Measurements from ENCODE around the gene LRRC8A. TPM values are rescaled to one million over a fixed set of nuclear protein-coding genes. Genes with fewer than 3 reads are reported as not detected.

LRRC8A gene
- total RNA-seq: 29.1 and 44.0 TPM in 2 replicates

DNA sequence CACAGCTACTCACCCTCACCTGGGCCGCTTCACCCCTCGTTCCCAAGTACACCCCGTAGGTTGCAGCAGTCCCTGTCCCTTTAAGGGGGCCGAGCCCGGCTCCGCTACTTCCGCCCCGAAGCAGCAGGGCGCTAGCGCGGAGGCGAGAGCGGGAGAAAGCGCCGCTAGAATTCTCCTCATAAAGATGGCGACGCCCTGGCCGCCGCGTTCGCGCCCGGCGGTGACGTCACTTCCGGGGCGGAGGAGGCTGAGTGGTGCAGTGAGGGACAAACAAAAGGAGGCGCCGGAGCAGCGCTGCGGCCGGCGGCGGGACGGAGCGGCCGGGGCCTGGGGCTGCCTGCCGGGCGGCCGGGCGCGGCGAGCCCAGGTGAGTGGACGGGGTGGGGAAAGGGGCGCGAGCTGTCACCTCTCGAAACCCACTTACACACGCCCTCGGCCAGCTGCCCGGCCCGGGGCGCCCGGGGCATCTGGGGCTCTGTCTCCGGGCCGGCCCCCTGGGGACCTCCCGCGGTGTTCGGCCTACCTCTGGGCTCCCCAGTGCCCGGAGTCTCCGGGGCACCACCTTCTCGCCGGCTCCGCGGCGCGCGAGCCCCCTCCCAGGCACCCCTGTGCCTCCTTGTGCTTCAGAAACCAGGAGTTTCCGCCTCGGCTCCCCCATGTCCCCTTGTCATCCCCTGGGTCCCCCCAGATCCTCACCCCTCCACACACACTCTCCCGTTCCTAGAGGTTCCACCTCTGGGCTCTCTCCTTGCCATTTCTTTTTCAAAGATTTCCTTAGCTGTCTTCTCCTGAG, at the start of gene LRRC8A, which contains the start of gene KYAT1:
Gene LRRC8A (plus strand): TSS at position 250 of the 793 bp plus-strand sequence. CDS start 25,032 bp downstream, outside the sequence.
Gene KYAT1 (minus strand): TSS at position 67 of the 793 bp plus-strand sequence. CDS start 36,545 bp downstream, outside the sequence.

DNA sequence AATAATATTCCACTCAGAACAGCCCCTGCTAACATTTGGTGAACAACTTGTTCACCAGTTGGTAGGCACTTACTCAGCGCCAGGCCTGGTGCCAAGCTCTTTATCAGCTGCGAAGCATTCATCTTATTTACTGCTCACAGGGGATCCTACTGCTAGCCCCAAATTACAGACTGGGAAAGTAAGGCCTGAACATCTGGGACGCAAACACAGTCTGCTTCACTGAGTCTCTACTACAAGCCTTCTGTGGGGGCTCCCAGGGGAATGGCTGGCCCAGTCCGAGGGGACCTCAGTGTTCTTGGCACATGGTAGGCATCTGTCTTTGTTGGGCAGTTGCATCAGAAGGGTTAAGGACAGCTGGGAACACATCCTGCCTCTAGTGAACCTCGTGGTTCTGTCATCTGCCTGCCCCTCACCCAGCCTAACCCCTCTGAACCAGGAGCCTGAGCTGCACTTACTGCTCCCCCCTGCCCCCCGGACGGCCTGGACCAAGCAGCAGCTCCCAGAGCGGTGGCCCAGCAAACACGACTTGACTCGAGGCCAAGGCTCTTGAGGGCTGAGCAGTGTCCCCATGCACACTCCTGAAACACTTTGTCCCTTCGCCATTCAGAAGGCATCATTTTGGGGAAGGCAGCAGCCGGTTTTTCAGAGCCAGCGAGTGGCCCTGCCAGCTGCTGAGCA, 38.6 kb downstream of the LRRC8A start, which contains the start of gene PHYHD1:
Gene PHYHD1 (plus strand): TSS at position 602 of the 678 bp plus-strand sequence. CDS start 1,342 bp downstream, outside the sequence.

DNA sequence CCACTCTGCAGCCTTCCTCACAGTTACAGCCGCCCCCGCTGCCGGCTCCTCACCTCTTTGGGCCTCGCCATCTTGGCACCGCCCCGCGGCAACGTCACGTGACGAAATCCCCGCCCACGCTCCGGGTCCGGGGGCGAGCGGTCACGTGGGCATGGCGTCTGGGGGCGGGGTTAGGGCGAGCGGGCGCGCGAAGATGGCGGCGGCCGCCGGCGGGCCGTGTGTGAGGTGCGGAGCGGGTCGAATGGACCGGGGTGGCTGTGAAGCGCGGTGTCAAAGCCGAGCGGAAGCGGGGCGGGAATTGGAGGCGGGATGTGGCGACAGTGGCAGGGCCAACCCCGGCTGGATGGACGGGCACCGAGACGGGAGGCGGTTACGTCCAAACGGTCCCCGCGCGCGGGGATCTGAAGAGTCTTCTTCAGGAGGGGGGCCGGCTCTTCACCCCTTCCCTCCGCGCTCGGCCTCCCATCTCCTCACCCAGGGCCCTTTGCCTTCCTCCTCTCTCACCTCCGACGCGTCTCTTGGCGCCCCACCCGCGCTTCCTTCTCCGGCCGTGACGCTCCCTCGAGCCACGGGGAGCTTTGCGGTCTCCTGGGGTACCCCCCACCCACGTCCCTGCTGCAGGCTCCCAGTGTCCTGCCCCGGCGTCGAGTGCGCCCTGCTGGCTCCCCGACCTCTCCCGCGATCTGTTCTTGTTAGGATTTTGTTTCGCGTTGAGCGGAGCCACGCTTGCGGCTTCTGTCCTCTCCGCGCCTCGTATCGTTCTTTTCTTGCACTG, 65.8 kb downstream of the LRRC8A start, which contains the start of the genes DOLK and NUP188:
Gene DOLK (minus strand): TSS at position 77 of the 775 bp plus-strand sequence. CDS start 300 bp downstream, outside the sequence.
Gene NUP188 (plus strand): TSS at position 173 of the 775 bp plus-strand sequence. CDS start 21 bp downstream, at position 194.

Other genes with a start within 250 kb of the LRRC8A start
- 52.9 and 79.4 TPM in 2 replicates for gene DYNC2I2, start 225.3 kb upstream of the LRRC8A start, total RNA-seq
- 305 and 552 TPM in 2 replicates for gene SET, start 192.9 kb upstream of the LRRC8A start, total RNA-seq
- gene PKN3, start 179.6 kb upstream of the LRRC8A start, total RNA-seq: 1.9 and 2.3 TPM in 2 replicates
- 44.8 and 51.5 TPM in 2 replicates for gene ZDHHC12, start 158.0 kb upstream of the LRRC8A start, total RNA-seq
- gene ZER1, start 110.2 kb upstream of the LRRC8A start, total RNA-seq: 29.5 and 52.4 TPM in 2 replicates
- 12.7 and 21.8 TPM in 2 replicates for gene TBC1D13, start 94.9 kb upstream of the LRRC8A start, total RNA-seq
- gene ENDOG, start 63.6 kb upstream of the LRRC8A start, total RNA-seq: 20.4 and 22.0 TPM in 2 replicates
- gene SPOUT1, start 52.3 kb upstream of the LRRC8A start, total RNA-seq: 17.9 and 22.0 TPM in 2 replicates
- gene KYAT1, start 183 bp upstream of the LRRC8A start, total RNA-seq: 9.1 and 13.7 TPM in 2 replicates
- 16.1 and 18.7 TPM in 2 replicates for gene PHYHD1, start 38.8 kb downstream of the LRRC8A start, total RNA-seq
- 28.2 and 40.9 TPM in 2 replicates for gene DOLK, start 65.5 kb downstream of the LRRC8A start, total RNA-seq
- gene NUP188, start 65.6 kb downstream of the LRRC8A start, total RNA-seq: 38.5 and 43.5 TPM in 2 replicates
- gene SH3GLB2, start 146.2 kb downstream of the LRRC8A start, total RNA-seq: 63.9 and 83.7 TPM in 2 replicates
- 30.7 and 42.8 TPM in 2 replicates for gene MIGA2, start 154.5 kb downstream of the LRRC8A start, total RNA-seq
- gene DOLPP1, start 199.0 kb downstream of the LRRC8A start, total RNA-seq: 8.7 and 10.3 TPM in 2 replicates
- gene CRAT, start 228.7 kb downstream of the LRRC8A start, total RNA-seq: 63.4 and 90.5 TPM in 2 replicates
- gene PTPA, start 229.3 kb downstream of the LRRC8A start, total RNA-seq: 130 and 145 TPM in 2 replicates